OCI-LY3 (cell line): ENCODE results near the gene AXIN2.

Experiments
- H2AFZ ChIP-seq: fragments of 200-600, 300-600 bp; shearing (Covaris generic); 2 replicates; pipeline ENCODE4 v1.6.0; 2014; ENCODE audit warnings: antibody characterized with exemption, low read depth, low read length
- H3K27ac ChIP-seq: fragments of 200-600, 300-600 bp; sonication (generic); 2 replicates; pipeline ENCODE4 v1.5.1; 2014; ENCODE audit warnings: mild to moderate bottlenecking, low read length, moderate library complexity, mixed read lengths
- H3K27me3 ChIP-seq: fragments of 200-600, 300-600 bp; sonication (generic); 2 replicates; pipeline ENCODE4 v1.6.1; 2014; ENCODE audit warnings: low read depth, low read length, mixed read lengths
- H3K36me3 ChIP-seq: fragments of 200-600, 300-600 bp; sonication (generic); replicated peaks from 2 replicates; pipeline ENCODE3; 2014; ENCODE audit warnings: low read depth, low read length, mixed read lengths
- H3K4me1 ChIP-seq: fragments of 300-600, 200-600 bp; sonication (generic); 2 replicates; pipeline ENCODE4 v1.6.1; 2014; ENCODE audit warnings: low read length, mixed read lengths
- H3K4me2 ChIP-seq: fragments of 200-600, 300-600 bp; sonication (generic); 2 replicates; pipeline ENCODE4 v1.6.1; 2014; ENCODE audit warnings: low read length, mixed read lengths
- H3K4me3 ChIP-seq: fragments of 300-600, 200-600 bp; sonication (generic); 2 replicates; pipeline ENCODE4 v1.5.1; 2014; ENCODE audit warnings: antibody characterized with exemption, mild to moderate bottlenecking, low read length, moderate library complexity
- H3K79me2 ChIP-seq: fragments of 300-600, 200-600 bp; shearing (Covaris generic); 2 replicates; pipeline ENCODE4 v1.6.1; 2014; ENCODE audit warnings: mild to moderate bottlenecking, low read length, mixed read lengths
- H3K9ac ChIP-seq: fragments of 300-600, 200-600 bp; shearing (Covaris generic); 2 replicates; pipeline ENCODE4 v1.6.0; 2014; ENCODE audit warnings: mild to moderate bottlenecking, low read length, moderate library complexity
- H3K9me3 ChIP-seq: fragments of 200-600, 300-600 bp; shearing (Covaris generic); 2 replicates; pipeline ENCODE4 v1.6.1; 2014; ENCODE audit warnings: low read length, mixed read lengths; ENCODE audit not compliant: insufficient read depth
- H4K20me1 ChIP-seq: fragments of 200-600, 300-600 bp; sonication (generic); 2 replicates; pipeline ENCODE4 v1.6.1; 2016; ENCODE audit warnings: low read length, mixed read lengths; ENCODE audit not compliant: insufficient read depth
- EZH2phosphoT487 ChIP-seq: fragments of 200-600 bp; shearing (Covaris generic); IDR thresholded peaks from 2 replicates; pipeline ENCODE4 v1.6.1; 2018; ENCODE audit warnings: antibody characterized with exemption, mixed run types, low read depth
- TF ChIP-seq, protein P1 (sequence below): fragments of 200-600, 300-600 bp; sonication (generic); IDR thresholded peaks from 2 replicates; pipeline ENCODE4 v1.5.1; 2014; ENCODE audit warnings: antibody characterized with exemption, low read length, low read depth

Gene AXIN2

DNA sequence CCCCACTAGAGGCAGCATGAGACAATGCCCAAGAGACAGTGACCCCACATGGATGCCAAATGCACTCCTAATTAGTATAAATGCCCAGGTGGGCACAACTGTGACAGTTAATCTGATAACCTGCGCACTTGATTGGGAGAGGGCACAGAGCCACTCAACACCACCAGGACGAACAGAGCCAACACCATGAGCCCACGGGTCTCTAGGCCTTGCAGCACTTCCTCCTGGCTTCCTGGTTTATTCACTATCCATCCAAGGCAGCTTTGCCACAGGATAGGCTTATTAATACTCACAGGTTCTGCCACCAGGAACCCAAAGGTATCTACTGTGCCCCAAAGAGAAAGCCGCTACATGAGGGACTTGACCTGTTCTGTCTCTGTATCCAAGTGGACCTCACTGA, 14.9 kb downstream of the AXIN2 start:
- H3K4me1 ChIP-seq = no peaks in the 10 kb centered on the region
- TF ChIP-seq EZH2phosphoT487 = no peak
- TF ChIP-seq, protein P1, sequence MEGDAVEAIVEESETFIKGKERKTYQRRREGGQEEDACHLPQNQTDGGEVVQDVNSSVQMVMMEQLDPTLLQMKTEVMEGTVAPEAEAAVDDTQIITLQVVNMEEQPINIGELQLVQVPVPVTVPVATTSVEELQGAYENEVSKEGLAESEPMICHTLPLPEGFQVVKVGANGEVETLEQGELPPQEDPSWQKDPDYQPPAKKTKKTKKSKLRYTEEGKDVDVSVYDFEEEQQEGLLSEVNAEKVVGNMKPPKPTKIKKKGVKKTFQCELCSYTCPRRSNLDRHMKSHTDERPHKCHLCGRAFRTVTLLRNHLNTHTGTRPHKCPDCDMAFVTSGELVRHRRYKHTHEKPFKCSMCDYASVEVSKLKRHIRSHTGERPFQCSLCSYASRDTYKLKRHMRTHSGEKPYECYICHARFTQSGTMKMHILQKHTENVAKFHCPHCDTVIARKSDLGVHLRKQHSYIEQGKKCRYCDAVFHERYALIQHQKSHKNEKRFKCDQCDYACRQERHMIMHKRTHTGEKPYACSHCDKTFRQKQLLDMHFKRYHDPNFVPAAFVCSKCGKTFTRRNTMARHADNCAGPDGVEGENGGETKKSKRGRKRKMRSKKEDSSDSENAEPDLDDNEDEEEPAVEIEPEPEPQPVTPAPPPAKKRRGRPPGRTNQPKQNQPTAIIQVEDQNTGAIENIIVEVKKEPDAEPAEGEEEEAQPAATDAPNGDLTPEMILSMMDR = no peak
- no peaks in the 10 kb centered on the region for H3K79me2 ChIP-seq
- no peaks in the 10 kb centered on the region for H3K36me3 ChIP-seq
- H3K4me3 ChIP-seq = no peak overlapping the region
- H3K9me3 ChIP-seq = no peaks in the 10 kb centered on the region
- no peaks in the 10 kb centered on the region for H3K27me3 ChIP-seq
- H3K9ac ChIP-seq = no peak overlapping the region
- H3K27ac ChIP-seq = no peak overlapping the region
- H4K20me1 ChIP-seq = no peaks in the 10 kb centered on the region
- H2AFZ ChIP-seq = no peak overlapping the region
- H3K4me2 ChIP-seq = no peak overlapping the region

DNA sequence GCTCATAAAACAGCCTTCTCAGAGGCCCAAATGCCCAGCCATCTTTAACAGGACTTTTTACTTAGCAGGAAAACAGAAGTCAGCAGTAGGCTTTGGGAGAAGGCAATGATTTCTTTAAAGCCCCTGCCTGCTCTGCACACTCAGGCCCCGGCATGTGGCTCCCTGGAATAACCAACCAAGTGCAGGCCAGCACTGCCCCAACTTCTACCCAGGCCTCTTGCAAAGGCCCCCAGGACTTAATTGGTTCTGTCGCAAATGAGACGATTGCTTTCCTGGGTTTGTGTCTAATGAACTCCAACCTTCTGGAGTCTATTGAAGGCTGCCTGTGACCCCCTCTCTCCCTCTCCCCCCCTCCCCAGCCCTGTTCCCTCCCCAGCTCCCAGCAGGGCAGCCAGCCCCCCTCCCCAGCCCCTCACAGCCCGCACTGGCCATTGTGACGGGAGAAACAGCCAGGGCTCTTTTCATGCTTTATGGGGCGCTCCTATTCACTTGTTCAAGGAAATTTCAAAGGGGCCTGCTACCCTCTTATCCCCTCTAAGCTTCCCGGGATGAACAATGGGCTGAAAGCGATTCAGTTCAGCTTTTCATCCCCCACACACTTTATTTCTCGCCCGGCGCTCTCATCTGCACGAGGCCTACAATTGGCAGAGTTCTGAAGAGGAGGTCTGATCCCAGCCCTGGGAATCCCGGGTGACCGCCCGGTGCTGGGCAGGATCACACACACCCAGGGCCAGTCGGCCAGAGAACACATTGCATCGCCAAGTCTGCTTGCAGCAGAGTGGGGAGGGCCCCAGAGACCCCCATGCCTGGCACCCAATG, 15.5 kb downstream of the AXIN2 start:
- H3K4me1 ChIP-seq = no peaks in the 10 kb centered on the region
- no peak overlapping the region for H2AFZ ChIP-seq
- H3K27ac ChIP-seq = no peak overlapping the region
- no peaks in the 10 kb centered on the region for H3K27me3 ChIP-seq
- H3K4me2 ChIP-seq = no peak overlapping the region
- no peaks in the 10 kb centered on the region for H3K36me3 ChIP-seq
- no peaks in the 10 kb centered on the region for H4K20me1 ChIP-seq
- no peak overlapping the region for H3K9ac ChIP-seq
- no peaks in the 10 kb centered on the region for H3K79me2 ChIP-seq
- no peak overlapping the region for H3K4me3 ChIP-seq
- H3K9me3 ChIP-seq = no peaks in the 10 kb centered on the region
- TF ChIP-seq EZH2phosphoT487 = no peak
- TF ChIP-seq, protein P1 = no peak

DNA sequence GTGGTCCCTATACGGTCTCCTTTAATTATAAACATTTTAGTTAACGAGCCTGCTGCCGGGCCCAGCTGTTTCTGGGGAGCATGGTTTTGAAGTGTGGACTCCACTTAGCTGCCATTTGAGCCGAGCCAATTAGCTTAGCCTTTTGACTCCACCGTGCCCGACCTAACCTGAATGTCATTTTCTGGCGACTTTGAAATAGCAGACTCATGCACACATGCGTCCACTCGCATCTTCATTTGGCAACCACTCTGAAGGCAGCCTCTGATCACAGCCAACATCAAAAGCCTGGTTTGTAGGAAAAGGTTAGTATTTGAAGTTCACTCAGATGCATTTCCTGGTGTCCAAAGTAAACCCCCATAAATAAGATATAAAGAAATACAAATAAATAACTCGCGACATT, 16.8 kb downstream of the AXIN2 start:
- Histone ChIP-seq H2AFZ (no peak overlapping the region), H4K20me1 (no peaks in the 10 kb centered on the region), H3K4me1 (no peaks in the 10 kb centered on the region), H3K9ac (no peak overlapping the region), H3K9me3 (no peaks in the 10 kb centered on the region), H3K4me3 (no peak overlapping the region), H3K27me3 (no peaks in the 10 kb centered on the region), H3K36me3 (no peaks in the 10 kb centered on the region), H3K4me2 (no peak overlapping the region), H3K79me2 (no peaks in the 10 kb centered on the region), H3K27ac (no peak overlapping the region)
- TF ChIP-seq, protein P1 = no peak
- no peak for TF ChIP-seq EZH2phosphoT487

DNA sequence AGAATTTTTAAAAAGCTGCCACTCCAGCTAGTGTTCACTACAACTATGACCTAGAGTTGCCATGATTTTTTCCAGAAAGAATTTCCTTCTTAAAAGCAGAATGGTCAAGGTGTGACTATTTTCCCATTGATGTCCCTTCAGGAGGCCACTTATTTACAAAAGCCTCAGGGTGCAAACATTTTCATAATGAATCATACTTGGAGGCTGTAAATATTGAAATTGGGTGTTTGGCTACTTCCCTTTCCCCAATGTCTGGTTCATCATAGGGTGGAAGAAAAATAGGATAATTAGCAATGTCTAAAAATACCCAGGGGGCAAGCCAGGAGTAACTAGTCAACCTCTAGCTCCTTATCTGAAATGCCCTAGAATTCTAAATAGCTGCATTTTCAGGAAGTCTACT, 18.8 kb downstream of the AXIN2 start:
- Histone ChIP-seq H3K27ac (no peak overlapping the region), H3K4me2 (no peak overlapping the region), H3K36me3 (no peaks in the 10 kb centered on the region), H2AFZ (no peak overlapping the region), H3K4me1 (no peaks in the 10 kb centered on the region), H3K9ac (no peak overlapping the region), H3K27me3 (no peaks in the 10 kb centered on the region), H3K4me3 (no peak overlapping the region), H3K9me3 (no peaks in the 10 kb centered on the region), H3K79me2 (no peaks in the 10 kb centered on the region), H4K20me1 (no peaks in the 10 kb centered on the region)
- no peak for TF ChIP-seq EZH2phosphoT487
- TF ChIP-seq, protein P1 = no peak
